ENCODE results near the gene NSL1. TPM values are rescaled to one million over a fixed set of nuclear protein-coding genes. Genes with fewer than 3 reads are reported as not detected.

Gene NSL1
- total and polyA plus RNA-seq, 9 of the 15 experiments (the other 6 are each of a cell fraction or from before 2014, with no cell fraction given): 53.5 to 108 (median 59.1) TPM

DNA sequence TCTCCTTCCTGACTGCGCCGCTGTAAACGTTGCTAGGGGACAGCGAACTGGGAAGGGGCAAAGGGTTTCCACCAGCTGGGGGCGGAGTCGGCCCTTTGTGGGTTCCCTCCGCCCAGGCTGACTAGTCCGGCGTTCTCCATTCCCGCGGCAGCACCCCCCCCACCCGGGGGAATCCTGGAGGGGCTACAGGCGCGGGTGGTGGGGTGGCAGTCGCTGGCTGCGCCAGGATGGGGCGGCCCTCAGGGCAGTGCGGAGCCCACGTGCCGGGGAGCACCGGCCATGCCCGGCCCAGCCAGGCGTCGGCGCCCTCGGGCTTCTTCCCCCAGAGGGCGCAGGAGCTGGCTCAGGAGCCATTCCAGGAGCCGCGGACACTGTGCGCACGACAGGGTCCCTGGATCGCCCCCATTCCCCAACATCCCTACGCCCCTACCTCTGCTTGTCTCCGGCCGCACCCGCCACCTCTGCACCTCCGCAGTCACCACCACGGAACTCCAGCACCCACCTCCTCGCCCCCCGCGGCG is 92.4 kb downstream of the NSL1 start (continued):
- TF ChIP-seq, protein P1, sequence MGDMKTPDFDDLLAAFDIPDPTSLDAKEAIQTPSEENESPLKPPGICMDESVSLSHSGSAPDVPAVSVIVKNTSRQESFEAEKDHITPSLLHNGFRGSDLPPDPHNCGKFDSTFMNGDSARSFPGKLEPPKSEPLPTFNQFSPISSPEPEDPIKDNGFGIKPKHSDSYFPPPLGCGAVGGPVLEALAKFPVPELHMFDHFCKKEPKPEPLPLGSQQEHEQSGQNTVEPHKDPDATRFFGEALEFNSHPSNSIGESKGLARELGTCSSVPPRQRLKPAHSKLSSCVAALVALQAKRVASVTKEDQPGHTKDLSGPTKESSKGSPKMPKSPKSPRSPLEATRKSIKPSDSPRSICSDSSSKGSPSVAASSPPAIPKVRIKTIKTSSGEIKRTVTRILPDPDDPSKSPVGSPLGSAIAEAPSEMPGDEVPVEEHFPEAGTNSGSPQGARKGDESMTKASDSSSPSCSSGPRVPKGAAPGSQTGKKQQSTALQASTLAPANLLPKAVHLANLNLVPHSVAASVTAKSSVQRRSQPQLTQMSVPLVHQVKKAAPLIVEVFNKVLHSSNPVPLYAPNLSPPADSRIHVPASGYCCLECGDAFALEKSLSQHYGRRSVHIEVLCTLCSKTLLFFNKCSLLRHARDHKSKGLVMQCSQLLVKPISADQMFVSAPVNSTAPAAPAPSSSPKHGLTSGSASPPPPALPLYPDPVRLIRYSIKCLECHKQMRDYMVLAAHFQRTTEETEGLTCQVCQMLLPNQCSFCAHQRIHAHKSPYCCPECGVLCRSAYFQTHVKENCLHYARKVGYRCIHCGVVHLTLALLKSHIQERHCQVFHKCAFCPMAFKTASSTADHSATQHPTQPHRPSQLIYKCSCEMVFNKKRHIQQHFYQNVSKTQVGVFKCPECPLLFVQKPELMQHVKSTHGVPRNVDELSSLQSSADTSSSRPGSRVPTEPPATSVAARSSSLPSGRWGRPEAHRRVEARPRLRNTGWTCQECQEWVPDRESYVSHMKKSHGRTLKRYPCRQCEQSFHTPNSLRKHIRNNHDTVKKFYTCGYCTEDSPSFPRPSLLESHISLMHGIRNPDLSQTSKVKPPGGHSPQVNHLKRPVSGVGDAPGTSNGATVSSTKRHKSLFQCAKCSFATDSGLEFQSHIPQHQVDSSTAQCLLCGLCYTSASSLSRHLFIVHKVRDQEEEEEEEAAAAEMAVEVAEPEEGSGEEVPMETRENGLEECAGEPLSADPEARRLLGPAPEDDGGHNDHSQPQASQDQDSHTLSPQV (IDR thresholded peaks at IDR 0.05): peak; percentile 71; the same call in 1 of the 2 replicates
- TF ChIP-seq, protein P2, sequence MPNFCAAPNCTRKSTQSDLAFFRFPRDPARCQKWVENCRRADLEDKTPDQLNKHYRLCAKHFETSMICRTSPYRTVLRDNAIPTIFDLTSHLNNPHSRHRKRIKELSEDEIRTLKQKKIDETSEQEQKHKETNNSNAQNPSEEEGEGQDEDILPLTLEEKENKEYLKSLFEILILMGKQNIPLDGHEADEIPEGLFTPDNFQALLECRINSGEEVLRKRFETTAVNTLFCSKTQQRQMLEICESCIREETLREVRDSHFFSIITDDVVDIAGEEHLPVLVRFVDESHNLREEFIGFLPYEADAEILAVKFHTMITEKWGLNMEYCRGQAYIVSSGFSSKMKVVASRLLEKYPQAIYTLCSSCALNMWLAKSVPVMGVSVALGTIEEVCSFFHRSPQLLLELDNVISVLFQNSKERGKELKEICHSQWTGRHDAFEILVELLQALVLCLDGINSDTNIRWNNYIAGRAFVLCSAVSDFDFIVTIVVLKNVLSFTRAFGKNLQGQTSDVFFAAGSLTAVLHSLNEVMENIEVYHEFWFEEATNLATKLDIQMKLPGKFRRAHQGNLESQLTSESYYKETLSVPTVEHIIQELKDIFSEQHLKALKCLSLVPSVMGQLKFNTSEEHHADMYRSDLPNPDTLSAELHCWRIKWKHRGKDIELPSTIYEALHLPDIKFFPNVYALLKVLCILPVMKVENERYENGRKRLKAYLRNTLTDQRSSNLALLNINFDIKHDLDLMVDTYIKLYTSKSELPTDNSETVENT (CRISPR knock-in tag; IDR thresholded peaks at IDR 0.05): no peak
- TF ChIP-seq NBN (IDR thresholded peaks at IDR 0.05; ENCODE audit: low read depth) (0 out of 2 replicates have a peak, but pooled peaks have one; percentile 25), CBX3 (IDR thresholded peaks at IDR 0.05; ENCODE audit: borderline replicate concordance in 1 of 2, low read length in 2 of 2) (peak in 1 of 2 experiments; percentile 76; a peak in 1 of 3 replicates), SRF (CRISPR knock-in tag; IDR thresholded peaks at IDR 0.05) (0 out of 4 replicates have a peak, but pooled peaks of 1 of the 2 experiments have one; percentile 42), PHB (CRISPR knock-in tag; IDR thresholded peaks at IDR 0.05) (no peak), SIN3A (IDR thresholded peaks at IDR 0.05; ENCODE audit: borderline replicate concordance in 2 of 2, control insufficient read depth in 1 of 2, low read depth in 2 of 2, low read length in 2 of 2) (0 out of 4 replicates have a peak, but pooled peaks have one; percentile 35 to 54), ZNF12 (CRISPR knock-in tag; IDR thresholded peaks at IDR 0.05) (0 out of 2 replicates have a peak, but pooled peaks have one; percentile 39), SOX6 (IDR thresholded peaks at IDR 0.05) (peak; percentile 16; the same call in 1 of the 2 replicates), ATF1 (CRISPR knock-in tag; IDR thresholded peaks at IDR 0.05) (no peak), ATF1 (tag; IDR thresholded peaks at IDR 0.05) (peak; percentile 35), HNRNPL (IDR thresholded peaks at IDR 0.05; ENCODE audit: low read depth, low read length) (peak; percentile 85), STAG1 (CRISPR knock-in tag; IDR thresholded peaks at IDR 0.05; ENCODE audit: borderline replicate concordance) (peak; percentile 81), GABPB2 (CRISPR knock-in tag; conservative IDR thresholded peaks at IDR 0.05) (no peak)
- TF ChIP-seq, protein P3, sequence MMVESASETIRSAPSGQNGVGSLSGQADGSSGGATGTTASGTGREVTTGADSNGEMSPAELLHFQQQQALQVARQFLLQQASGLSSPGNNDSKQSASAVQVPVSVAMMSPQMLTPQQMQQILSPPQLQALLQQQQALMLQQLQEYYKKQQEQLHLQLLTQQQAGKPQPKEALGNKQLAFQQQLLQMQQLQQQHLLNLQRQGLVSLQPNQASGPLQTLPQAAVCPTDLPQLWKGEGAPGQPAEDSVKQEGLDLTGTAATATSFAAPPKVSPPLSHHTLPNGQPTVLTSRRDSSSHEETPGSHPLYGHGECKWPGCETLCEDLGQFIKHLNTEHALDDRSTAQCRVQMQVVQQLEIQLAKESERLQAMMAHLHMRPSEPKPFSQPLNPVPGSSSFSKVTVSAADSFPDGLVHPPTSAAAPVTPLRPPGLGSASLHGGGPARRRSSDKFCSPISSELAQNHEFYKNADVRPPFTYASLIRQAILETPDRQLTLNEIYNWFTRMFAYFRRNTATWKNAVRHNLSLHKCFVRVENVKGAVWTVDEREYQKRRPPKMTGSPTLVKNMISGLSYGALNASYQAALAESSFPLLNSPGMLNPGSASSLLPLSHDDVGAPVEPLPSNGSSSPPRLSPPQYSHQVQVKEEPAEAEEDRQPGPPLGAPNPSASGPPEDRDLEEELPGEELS (CRISPR knock-in tag; IDR thresholded peaks at IDR 0.05; ENCODE audit: borderline replicate concordance): peak; percentile 95; the same call in 1 of the 2 replicates
- TF ChIP-seq, protein P4, sequence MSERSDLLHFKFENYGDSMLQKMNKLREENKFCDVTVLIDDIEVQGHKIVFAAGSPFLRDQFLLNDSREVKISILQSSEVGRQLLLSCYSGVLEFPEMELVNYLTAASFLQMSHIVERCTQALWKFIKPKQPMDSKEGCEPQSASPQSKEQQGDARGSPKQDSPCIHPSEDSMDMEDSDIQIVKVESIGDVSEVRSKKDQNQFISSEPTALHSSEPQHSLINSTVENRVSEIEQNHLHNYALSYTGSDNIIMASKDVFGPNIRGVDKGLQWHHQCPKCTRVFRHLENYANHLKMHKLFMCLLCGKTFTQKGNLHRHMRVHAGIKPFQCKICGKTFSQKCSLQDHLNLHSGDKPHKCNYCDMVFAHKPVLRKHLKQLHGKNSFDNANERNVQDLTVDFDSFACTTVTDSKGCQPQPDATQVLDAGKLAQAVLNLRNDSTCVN (CRISPR knock-in tag; IDR thresholded peaks at IDR 0.05): no peak
- TF ChIP-seq, protein P5, sequence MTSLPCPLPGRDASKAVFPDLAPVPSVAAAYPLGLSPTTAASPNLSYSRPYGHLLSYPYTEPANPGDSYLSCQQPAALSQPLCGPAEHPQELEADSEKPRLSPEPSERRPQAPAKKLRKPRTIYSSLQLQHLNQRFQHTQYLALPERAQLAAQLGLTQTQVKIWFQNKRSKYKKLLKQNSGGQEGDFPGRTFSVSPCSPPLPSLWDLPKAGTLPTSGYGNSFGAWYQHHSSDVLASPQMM (CRISPR knock-in tag; IDR thresholded peaks at IDR 0.05): no peak

All from K562 (cell line).